ACC112 (cell line): ENCODE data around the gene ANKRD35.

Experiments
- H2AFZ ChIP-seq: fragments of 200-600 bp; sonication (generic); one replicate; pipeline ENCODE4 v1.6.0; 2017; ENCODE audit warnings: antibody characterized with exemption, low read length; ENCODE audit not compliant: unreplicated experiment
- H3K27ac ChIP-seq: fragments of 200-600 bp; sonication (generic); 2 replicates; pipeline ENCODE4 v1.5.1; 2014; ENCODE audit warnings: low read depth, mild to moderate bottlenecking, antibody characterized with exemption, low read length, moderate library complexity
- H3K27me3 ChIP-seq: fragments of 200-600 bp; sonication (generic); 2 replicates; pipeline ENCODE4 v1.6.1; 2014; ENCODE audit warnings: mild to moderate bottlenecking, antibody characterized with exemption, low read length, moderate library complexity, mixed read lengths; ENCODE audit not compliant: insufficient read depth
- H3K36me3 ChIP-seq: fragments of 200-600 bp; sonication (generic); 2 replicates; pipeline ENCODE4 v1.6.1; 2016; ENCODE audit warnings: mild to moderate bottlenecking, antibody characterized with exemption, low read length, moderate library complexity, mixed read lengths; ENCODE audit not compliant: insufficient read depth
- H3K4me1 ChIP-seq: fragments of 200-600 bp; sonication (generic); one replicate; pipeline ENCODE4 v1.6.1; 2016; ENCODE audit warnings: low read length, mixed read lengths; ENCODE audit not compliant: insufficient read depth, unreplicated experiment, control insufficient read depth
- H3K4me3 ChIP-seq: fragments of 200-600 bp; sonication (generic); 2 replicates; pipeline ENCODE4 v1.5.1; 2014; ENCODE audit warnings: mild to moderate bottlenecking, low read depth, low read length
- H3K79me2 ChIP-seq: fragments of 200-600 bp; sonication (generic); one replicate; pipeline ENCODE4 v1.6.0; 2016; ENCODE audit warnings: low read length; ENCODE audit not compliant: control insufficient read depth, unreplicated experiment, insufficient read depth

ANKRD35 gene

DNA sequence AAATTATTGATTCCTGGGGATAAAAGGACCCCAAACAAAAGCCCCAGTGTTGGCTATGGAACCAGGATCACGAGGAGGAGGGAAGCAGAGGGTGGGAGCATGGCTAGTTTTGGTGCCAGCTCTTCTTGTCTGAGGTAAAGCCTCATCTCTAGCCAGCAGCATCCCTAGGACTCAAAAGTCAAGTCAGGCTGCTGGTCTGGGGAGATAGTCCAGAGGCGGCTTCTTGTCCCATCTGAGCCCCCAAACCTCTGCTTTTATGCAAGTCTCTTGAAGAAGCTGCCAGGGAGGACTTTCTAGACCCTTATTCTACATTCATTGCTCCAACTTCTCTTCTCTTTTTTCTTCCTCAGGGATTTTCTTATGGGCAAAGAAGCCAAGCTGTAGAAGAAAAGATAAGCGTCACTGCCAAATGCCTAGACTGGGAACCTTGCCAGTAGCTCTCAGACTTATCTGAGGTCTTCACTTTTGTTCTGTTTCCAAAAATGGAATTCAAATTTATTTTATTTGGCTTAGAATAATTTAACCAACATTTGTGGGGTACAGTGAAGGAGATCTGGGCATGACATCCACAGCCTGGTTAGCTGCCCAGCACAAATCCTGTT is 6.9 kb upstream of the ANKRD35 start:
- Histone ChIP-seq H3K4me3 (peak overlapping the region; percentile 25), H3K27me3 (no peaks in the 10 kb centered on the region), H3K79me2 (no peaks in the 10 kb centered on the region), H3K4me1 (peaks cover 29% of the 10 kb centered on the region), H2AFZ (no peak overlapping the region), H3K36me3 (no peaks in the 10 kb centered on the region), H3K27ac (peak overlapping the region; percentile 95)

DNA sequence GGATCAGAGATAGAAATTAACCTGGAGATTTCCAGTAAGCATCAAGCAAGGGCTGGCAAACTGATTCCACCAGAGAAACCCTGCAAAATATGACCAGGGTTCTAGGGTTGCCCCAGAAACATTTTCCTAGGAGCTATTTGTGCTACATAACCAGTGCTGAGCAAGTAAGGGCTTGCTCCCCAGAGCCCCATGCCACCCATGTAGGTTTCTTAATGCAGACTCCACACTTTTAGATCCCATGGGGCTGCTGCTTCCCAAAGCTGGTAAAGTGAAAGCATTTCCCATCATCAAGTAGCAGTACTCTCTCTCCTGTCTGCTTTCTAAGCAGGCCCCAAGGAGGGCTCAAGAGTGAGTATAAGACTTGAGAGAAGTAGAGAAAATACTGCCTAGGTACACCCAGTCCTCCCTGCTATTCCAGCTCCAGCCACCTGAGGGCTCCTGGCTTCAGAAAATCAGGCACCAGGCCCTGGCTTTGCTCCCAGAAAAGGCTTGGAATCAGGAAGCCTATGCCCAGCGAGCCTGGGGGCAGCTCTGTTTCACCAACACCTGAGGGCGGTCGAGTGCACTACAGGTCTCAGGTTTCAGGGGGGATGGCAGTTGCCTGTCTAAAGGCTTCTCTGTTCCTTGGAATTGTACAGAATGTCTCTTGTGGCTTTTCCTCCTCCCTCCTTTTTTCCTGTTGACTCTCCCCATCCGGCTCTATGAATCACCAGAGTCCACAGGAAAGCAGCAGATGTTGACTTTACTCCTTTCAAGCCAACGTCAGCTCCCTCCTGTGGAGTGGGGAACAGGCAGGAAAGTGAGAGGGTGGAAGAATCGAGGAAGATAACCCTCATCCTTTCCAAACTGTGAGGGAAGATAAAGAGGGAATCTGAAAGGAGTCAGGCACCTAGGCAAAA is 6.2 kb upstream of the ANKRD35 start:
- Histone ChIP-seq H3K4me1 (peaks cover 29% of the 10 kb centered on the region), H3K4me3 (peak overlapping the region; percentile 48), H3K36me3 (no peaks in the 10 kb centered on the region), H3K27ac (peak overlapping the region; percentile 95), H3K27me3 (no peaks in the 10 kb centered on the region), H3K79me2 (no peaks in the 10 kb centered on the region), H2AFZ (peak overlapping the region; percentile 51)

DNA sequence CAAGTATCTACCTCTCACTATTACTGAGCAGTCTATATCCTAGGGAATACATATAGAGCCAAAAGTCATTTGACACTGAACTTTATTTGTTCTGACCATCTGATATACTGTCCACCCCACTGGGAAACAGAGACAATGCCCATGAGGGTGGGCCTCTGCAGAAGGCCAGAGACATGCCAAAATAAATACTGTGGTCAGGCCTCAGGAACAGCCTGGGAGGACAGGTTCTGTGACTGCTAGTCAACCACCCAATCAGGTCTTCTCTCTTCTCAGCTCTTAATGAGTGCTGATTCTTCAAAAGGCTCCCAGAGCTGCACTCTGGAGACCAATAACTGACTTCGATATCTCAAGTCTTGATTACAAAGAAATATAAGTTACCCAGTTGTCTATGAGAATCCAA is 5.5 kb upstream of the ANKRD35 start:
- Histone ChIP-seq H2AFZ (peak overlapping the region; percentile 51), H3K4me3 (peak overlapping the region; percentile 48), H3K4me1 (peaks cover 29% of the 10 kb centered on the region), H3K27me3 (no peaks in the 10 kb centered on the region), H3K36me3 (no peaks in the 10 kb centered on the region), H3K27ac (peak overlapping the region; percentile 95), H3K79me2 (no peaks in the 10 kb centered on the region)

DNA sequence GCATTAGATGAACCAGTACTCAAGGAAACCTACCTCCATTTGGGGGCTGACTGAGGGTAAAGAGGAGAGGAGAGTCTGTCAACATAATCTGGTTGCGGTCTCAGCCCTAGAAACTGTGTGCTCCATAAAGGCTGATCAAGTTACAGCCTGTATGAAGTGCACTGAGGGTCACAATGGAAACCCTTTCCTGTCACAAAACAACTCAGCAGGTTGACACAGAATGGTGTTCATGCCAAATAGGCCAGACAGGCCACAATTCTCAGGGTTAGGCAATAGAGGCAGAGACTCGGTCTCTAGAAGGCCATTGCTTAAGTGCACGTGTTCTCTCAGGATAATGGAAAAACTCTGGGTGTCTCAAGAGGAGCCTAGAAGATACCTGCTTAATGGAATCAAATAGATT is 4.1 kb upstream of the ANKRD35 start:
- no peaks in the 10 kb centered on the region for H3K27me3 ChIP-seq
- no peak overlapping the region for H3K27ac ChIP-seq
- no peaks in the 10 kb centered on the region for H3K36me3 ChIP-seq
- H3K4me3 ChIP-seq: no peak overlapping the region
- H3K4me1 ChIP-seq: peaks cover 36% of the 10 kb centered on the region
- H2AFZ ChIP-seq: no peak overlapping the region
- no peaks in the 10 kb centered on the region for H3K79me2 ChIP-seq

DNA sequence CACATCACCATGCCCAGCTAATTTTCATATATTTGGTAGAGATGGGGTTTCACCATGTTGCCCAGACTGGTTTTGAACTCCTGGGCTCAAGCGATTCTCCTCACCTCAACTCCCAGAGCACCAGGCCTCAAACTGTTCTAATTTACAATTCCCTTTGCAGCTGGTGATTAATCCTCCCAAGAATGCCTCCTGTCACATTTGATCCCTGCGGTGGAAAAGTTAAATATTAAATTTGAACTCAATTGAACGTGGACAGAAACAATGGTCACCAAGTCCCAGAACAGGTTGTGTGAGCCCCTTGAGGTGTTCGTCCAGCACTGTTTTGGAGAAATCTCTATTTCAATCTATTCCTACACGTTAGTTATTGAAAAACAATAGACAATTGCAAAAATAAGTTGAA is 2.0 kb upstream of the ANKRD35 start:
- Histone ChIP-seq H2AFZ (no peak overlapping the region), H3K36me3 (no peaks in the 10 kb centered on the region), H3K79me2 (no peaks in the 10 kb centered on the region)

DNA sequence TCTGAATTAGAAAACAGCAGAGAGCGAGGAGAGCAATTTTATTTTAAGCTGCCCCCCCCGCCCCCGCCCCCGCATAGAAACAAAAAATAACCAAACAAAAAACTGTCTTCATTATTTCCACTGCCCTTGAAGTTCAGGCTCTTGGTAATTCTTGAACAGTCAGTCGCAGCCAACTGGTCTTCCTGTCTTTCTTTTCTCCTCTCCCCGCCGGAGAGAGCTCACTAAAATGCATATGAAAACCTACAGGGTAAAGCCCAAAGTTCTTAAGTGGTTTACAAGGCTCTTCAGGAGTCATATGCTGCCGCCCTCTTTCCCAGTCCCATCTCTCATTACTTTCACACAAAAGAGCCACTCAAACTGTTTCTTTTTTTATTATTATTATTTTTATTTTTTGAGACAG is 1.1 kb upstream of the ANKRD35 start:
- no peak overlapping the region for H2AFZ ChIP-seq
- peaks cover 29% of the 10 kb centered on the region for H3K4me1 ChIP-seq
- H3K36me3 ChIP-seq: no peaks in the 10 kb centered on the region
- H3K27me3 ChIP-seq: no peaks in the 10 kb centered on the region
- no peaks in the 10 kb centered on the region for H3K79me2 ChIP-seq
- H3K27ac ChIP-seq: no peak overlapping the region
- H3K4me3 ChIP-seq: no peak overlapping the region

More for the DNA sequence above, 2.0 kb upstream of the ANKRD35 start:
- Histone ChIP-seq H3K27ac (no peak overlapping the region), H3K27me3 (no peaks in the 10 kb centered on the region), H3K4me3 (no peak overlapping the region), H3K4me1 (peaks cover 35% of the 10 kb centered on the region)

DNA sequence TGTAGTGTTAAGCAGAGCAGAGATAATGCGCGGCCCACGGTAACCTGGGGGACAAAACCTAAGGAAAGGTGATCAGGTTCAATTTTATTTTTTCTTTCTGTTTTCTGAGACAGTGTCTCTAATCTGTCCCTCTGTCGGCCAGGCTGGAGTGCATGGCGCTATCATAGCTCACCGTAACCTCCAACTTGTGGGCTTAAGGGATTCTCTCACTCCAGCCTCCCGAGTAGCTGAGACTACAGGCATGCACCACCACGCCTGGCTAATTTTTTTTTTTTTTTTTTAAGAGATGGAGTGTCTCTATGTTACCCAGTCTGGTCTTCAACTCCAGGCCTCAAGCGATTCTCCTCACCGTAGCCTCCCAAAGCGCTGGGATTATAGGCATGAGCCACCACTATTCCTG is 724 bp upstream of the ANKRD35 start:
- H3K27ac ChIP-seq: no peak overlapping the region
- no peaks in the 10 kb centered on the region for H3K79me2 ChIP-seq
- H3K4me1 ChIP-seq: peaks cover 25% of the 10 kb centered on the region
- no peaks in the 10 kb centered on the region for H3K27me3 ChIP-seq
- H2AFZ ChIP-seq: peak overlapping the region; percentile 27
- no peaks in the 10 kb centered on the region for H3K36me3 ChIP-seq
- H3K4me3 ChIP-seq: peak overlapping the region; percentile 74

DNA sequence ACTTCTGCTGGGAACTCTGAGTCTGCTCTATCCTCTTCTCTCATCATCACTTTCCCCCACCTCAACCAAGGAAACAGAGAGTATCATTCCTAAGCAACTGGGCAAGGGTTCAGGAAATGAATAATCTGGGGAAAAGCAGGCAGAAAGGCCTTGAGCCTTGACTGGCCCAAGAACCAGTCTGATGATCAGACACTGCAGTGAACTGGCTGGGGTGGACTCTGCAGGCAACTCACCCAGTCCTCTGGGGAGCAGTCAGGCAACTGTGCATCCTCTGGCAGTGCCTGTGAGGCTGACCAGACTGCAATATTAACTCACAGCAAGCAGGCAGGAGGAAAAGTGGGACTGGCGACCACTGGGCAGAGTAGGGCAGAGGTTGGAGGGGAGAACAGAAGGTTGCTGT is 991 bp downstream of the ANKRD35 start:
- no peak overlapping the region for H2AFZ ChIP-seq
- peaks cover 15% of the 10 kb centered on the region for H3K4me1 ChIP-seq
- H3K36me3 ChIP-seq: no peaks in the 10 kb centered on the region
- H3K27ac ChIP-seq: no peak overlapping the region
- no peaks in the 10 kb centered on the region for H3K79me2 ChIP-seq
- H3K27me3 ChIP-seq: no peaks in the 10 kb centered on the region
- no peak overlapping the region for H3K4me3 ChIP-seq

DNA sequence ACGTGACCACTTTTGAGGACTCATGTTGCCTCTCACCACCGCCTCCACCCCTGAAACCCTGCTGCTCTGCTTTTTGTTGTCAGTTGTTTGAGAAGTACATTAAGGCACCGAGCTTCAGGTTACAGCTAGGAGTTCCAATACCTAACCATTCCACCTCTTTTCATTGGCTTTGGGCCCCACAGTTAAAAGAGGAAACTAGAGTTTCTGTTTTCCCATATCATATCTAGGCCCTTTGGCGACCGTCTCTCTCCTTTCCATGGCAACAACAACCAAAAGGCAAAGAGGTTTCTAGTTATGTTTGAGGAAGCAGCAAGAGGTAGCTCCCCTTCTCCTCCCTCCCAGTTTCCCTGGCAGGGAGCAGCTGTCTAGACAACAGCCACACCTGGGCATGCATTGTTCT is 5.9 kb downstream of the ANKRD35 start:
- Histone ChIP-seq H3K79me2 (no peaks in the 10 kb centered on the region), H3K4me3 (no peak overlapping the region), H3K27me3 (no peaks in the 10 kb centered on the region), H3K4me1 (peaks cover 8% of the 10 kb centered on the region), H2AFZ (no peak overlapping the region), H3K27ac (no peak overlapping the region), H3K36me3 (no peaks in the 10 kb centered on the region)

DNA sequence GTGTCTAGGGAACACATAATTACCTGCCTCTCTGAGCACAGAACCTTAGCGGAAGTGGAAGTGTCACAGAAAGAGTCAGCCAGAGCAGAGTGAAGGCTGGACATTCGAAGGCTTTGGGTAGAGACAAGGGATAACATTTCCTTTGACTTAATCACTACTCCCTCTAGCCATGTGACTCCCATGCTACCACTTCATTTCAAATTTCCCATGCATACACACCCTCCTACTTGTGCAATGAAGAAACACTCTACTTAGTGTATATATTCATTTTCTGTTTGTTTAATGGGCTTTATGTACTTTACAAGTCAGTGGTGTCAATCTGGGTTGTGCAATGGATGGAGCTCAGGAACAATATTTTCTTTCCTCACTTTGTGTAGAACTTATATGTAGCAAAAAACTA is 6.9 kb downstream of the ANKRD35 start:
- Histone ChIP-seq H3K4me1 (no peaks in the 10 kb centered on the region), H3K4me3 (no peak overlapping the region), H3K79me2 (no peaks in the 10 kb centered on the region), H3K27ac (no peak overlapping the region), H2AFZ (no peak overlapping the region), H3K27me3 (no peaks in the 10 kb centered on the region; the same call in 1 of the 2 replicates), H3K36me3 (no peaks in the 10 kb centered on the region)
